HL-60/S4 treated with retinoic acid at 250 ng/mL for 4 days and 3 days (cell line): Measurements from ENCODE around the gene EFCAB8.
"Not testable (repeated sequence)": the region's sequence is repeated elsewhere in the genome, so short reads cannot be mapped to it uniquely, and the experiment has no call there.

Experiments used
- in situ Hi-C: fragments of 300-500 bp; cut with MboI; formaldehyde crosslinking; loops from 2 replicates; pipeline ENCODE4 v1.7.0; 2022; ENCODE audit warnings: low sequenced_read_pairs

EFCAB8 gene

GRCh38 chr20:32839982-32840285, 18.8 kb upstream of the EFCAB8 start:
- in situ Hi-C loops, result no loop called here

DNA sequence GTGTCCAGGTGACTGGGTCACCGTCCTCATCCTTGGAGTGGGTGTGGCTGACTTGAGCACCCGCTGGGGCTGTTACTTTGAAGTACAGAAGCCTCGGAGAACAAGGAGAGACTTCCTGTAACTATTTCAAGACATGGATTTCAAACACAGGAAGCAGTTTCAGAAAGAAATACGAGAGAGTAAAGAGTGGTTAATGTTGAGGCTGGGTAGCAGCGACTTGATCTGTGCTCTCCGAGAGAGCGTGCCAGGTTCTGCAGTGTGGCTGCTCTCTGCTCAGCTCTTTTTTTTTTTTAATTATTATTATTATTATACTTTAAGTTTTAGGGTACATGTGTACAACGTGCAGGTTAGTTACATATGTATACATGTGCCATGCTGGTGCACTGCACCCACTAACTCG, 17.5 kb upstream of the EFCAB8 start:
- in situ Hi-C loops, result no loop called here

GRCh38 chr20:32841632-32842031, 17.1 kb upstream of the EFCAB8 start:
- in situ Hi-C loops, result no loop called here

GRCh38 chr20:32842688-32843524, 15.8 kb upstream of the EFCAB8 start:
- in situ Hi-C loops, result no loop called here

DNA sequence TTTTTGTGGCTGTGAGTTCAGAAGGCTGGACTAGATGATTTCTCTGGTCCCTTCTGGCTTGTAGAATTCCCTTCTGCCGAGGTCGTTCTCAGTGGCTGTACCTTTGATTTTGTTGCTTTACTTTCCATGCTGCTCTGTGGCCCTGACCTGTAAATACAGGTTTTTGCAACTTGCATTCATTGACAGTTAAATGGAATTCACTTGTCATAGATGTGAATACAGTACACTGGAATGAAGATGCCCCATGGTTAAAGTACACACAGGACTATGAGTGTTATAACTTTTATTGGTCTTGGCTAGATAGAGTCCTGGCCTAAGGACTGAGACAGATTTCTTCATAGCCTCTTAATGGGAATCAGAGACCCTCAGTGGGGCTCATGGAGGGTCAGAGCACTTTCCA, 12.9 kb upstream of the EFCAB8 start:
- in situ Hi-C loops, result no loop called here

GRCh38 chr20:32846852-32847251, 11.9 kb upstream of the EFCAB8 start:
- in situ Hi-C loops, result no loop called here

DNA sequence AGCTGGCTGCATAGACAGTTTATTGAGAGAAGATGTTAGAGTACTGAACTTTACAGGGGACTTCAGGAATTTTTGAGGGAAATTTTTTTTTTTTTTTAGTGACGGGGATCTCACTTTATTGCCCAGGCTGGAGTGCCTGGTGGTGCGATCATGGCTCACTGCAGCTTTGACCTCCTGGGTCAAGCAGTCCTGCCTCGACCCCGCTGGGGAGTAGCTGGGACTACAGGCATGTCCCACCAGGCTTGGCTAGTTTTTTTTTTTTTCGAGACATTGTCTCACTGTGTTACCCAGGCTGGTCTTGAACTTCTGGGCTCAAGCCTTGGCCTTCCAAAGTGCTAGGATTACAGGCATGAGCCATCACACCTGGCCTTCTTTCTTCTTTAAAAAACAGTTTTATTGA, 10.8 kb upstream of the EFCAB8 start:
- in situ Hi-C loops, result no loop called here

GRCh38 chr20:32848846-32849245, 9.9 kb upstream of the EFCAB8 start:
- in situ Hi-C loops, result no loop called here

GRCh38 chr20:32849577-32849976, 9.1 kb upstream of the EFCAB8 start:
- in situ Hi-C loops, result no loop called here

- in situ Hi-C loops, result no loop called here
Observed at GRCh38 chr20:32855387-32855786, 3.3 kb upstream of the EFCAB8 start.

DNA sequence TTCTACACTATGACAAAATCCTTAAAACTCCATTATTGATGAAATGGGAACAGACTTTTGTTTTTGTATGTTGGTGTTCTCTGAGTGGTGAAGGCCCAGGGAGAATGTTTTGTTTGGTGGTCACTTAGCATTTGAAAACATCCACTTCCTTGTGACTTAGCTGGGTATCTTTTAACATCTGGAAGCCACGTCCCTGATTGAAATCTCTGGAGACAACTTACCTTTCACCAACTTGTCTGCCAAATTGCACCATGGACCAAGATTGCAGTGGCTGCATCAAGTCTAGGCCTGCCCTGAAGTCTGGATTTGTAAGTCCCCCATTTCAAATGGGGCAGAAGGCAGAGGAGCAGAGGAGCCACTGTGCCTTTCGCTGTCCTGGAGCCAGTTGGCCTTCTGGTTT, 534 bp upstream of the EFCAB8 start:
- in situ Hi-C loops, result no loop called here

GRCh38 chr20:32861446-32861845, 2.7 kb downstream of the EFCAB8 start:
- in situ Hi-C loops, result no loop called here

DNA sequence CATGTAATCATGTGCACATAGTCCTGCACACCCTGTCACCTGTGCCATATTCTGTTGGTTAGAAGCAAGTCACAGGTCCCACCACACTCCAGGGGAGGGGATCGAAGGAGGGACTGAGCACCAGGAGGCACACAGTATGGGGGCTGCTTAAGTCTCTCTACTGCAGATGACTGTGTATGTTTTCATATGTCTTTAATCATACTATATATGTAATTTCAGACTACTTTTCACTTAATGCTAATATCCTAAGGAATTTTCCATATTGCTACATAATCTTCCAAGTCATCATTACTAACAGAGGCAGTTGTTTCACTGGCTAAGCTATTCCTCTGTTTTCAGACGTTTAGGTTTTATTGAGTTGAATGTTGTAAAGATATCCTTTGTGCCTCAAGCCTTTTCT, 10.8 kb downstream of the EFCAB8 start:
- in situ Hi-C loops, result no loop called here

GRCh38 chr20:32870526-32870925, 11.8 kb downstream of the EFCAB8 start:
- in situ Hi-C loops, result not testable (repeated sequence)

GRCh38 chr20:32870985-32871384, 12.3 kb downstream of the EFCAB8 start:
- in situ Hi-C loops, result no loop called here

GRCh38 chr20:32871627-32872160, 13.0 kb downstream of the EFCAB8 start:
- in situ Hi-C loops, result no loop called here

- in situ Hi-C loops, result no loop called here
Observed at GRCh38 chr20:32872266-32872665, 13.5 kb downstream of the EFCAB8 start.

GRCh38 chr20:32875673-32876072, 16.9 kb downstream of the EFCAB8 start:
- in situ Hi-C loops, result no loop called here

DNA sequence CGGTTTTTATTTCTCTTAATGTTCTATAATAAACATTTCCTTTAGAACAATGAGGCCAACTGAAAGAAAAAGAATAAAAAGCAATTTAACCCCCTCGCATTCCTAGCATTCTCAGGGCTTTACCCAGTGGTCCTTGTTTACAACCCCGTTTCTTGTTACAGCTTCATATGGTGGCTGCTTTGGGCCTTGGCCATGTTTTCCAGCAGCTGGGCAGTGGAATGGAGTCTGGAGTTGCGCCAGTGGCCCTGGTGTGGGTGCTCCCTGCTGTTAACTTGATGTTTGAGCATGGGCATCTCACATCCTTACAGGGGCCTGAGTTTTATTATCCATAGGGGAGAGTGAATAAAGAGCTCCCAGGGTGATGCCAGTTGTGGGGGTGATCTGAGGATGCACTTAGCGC, 18.8 kb downstream of the EFCAB8 start:
- in situ Hi-C loops, result no loop called here

GRCh38 chr20:32878820-32879219, 20.1 kb downstream of the EFCAB8 start:
- in situ Hi-C loops, result no loop called here

GRCh38 chr20:32879538-32879937, 20.8 kb downstream of the EFCAB8 start:
- in situ Hi-C loops, result no loop called here

DNA sequence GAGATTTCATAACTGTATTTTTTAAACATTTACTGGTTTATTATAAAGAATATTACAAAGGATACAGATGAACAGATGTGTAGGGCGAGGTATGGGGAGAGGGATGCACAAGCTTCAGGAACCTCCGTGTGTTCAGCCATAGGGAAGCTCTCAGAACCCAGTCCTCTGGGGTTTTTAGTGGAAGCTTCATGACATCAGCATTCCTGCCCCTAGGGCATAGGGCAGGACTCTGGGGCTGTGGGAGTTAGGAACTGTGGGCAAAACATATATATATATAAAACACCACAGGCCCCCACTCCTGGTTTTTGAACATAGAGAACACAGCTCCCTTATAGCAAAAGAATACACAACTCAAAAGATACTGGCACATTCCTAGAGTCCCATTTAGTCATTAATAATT, 21.9 kb downstream of the EFCAB8 start:
- in situ Hi-C loops, result no loop called here

GRCh38 chr20:32883081-32883480, 24.4 kb downstream of the EFCAB8 start:
- in situ Hi-C loops, result no loop called here
